Measurements from ENCODE around the gene PLCB4. TPM values are rescaled to one million over a fixed set of nuclear protein-coding genes. Genes with fewer than 3 reads are reported as not detected.

Gene PLCB4
- total RNA-seq, 4 donors from 2014 or later, result 3.5 to 30.5 (median 17.5) TPM

- Histone ChIP-seq H3K9me3 (peaks cover 0 to 6% (median 0%) of the 10 kb centered on the region in 4 donors), H3K4me1 (no peaks in the 10 kb centered on the region), H3K4me3 (no peak overlapping the region), H3K27me3 (no peaks in the 10 kb centered on the region), H3K27ac (no peak overlapping the region), H3K36me3 (no peaks in the 10 kb centered on the region)
- no peak for DNase-seq
- TF ChIP-seq, protein P1, sequence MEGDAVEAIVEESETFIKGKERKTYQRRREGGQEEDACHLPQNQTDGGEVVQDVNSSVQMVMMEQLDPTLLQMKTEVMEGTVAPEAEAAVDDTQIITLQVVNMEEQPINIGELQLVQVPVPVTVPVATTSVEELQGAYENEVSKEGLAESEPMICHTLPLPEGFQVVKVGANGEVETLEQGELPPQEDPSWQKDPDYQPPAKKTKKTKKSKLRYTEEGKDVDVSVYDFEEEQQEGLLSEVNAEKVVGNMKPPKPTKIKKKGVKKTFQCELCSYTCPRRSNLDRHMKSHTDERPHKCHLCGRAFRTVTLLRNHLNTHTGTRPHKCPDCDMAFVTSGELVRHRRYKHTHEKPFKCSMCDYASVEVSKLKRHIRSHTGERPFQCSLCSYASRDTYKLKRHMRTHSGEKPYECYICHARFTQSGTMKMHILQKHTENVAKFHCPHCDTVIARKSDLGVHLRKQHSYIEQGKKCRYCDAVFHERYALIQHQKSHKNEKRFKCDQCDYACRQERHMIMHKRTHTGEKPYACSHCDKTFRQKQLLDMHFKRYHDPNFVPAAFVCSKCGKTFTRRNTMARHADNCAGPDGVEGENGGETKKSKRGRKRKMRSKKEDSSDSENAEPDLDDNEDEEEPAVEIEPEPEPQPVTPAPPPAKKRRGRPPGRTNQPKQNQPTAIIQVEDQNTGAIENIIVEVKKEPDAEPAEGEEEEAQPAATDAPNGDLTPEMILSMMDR (IDR thresholded peaks at IDR 0.05), result no peak
- TF ChIP-seq POLR2A (IDR thresholded peaks at IDR 0.05), result no peak
Measured at GRCh38 chr20:9154464-9155024, 85.7 kb downstream of the PLCB4 start.

DNA sequence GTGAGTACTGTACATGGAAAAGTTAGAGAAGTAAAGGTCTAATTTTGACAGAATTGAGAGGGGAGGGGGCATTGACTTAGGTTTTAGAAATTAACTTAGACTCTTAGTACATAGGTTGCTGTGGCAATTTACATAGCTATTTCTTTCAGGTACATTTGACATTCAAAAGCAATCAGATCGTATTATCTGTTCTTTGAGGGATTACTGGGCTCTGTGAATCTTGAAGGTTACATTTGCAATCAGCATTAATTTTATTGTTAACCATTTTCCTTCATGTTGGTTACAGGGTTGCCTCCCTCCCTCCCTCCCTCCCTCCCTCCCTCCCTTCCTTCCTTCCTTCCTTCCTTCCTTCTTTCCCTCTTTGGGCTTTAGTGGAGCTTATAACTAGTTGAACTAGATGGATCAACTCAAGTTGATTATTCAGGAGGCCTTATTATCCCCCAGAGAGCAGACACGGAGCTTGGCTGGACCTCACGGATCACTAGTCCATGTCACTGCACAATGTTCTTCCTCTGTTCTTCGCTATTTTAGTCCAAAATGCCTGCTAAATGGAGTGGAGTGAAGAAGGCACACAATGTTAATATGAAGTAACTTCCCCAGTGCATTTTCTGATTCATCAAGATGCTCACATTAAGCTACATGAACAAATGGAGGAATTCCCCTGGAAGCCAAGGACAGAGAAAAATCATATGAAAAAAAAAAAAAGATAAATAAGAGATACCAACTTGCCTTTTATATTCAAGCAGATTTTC lies 87.8 kb downstream of the PLCB4 start:
- H3K27ac ChIP-seq, result no peak overlapping the region

GRCh38 chr20:9160331-9160730 lies 91.4 kb downstream of the PLCB4 start:
- H3K4me1 ChIP-seq, result no peaks in the 10 kb centered on the region
- no peaks in the 10 kb centered on the region for H3K36me3 ChIP-seq
- no peaks in the 10 kb centered on the region for H3K27me3 ChIP-seq
- no peak overlapping the region for H3K4me3 ChIP-seq
- no peak for DNase-seq
- no peak overlapping the region for H3K27ac ChIP-seq
- H3K9me3 ChIP-seq, result no peaks in the 10 kb centered on the region
- TF ChIP-seq, protein P1 (IDR thresholded peaks at IDR 0.05), result no peak
- TF ChIP-seq POLR2A (IDR thresholded peaks at IDR 0.05), result no peak

More for the DNA sequence above, 87.8 kb downstream of the PLCB4 start:
- Histone ChIP-seq H3K36me3 (no peaks in the 10 kb centered on the region), H3K27me3 (no peaks in the 10 kb centered on the region), H3K4me3 (no peak overlapping the region), H3K4me1 (no peaks in the 10 kb centered on the region), H3K9me3 (peaks cover 0 to 6% (median 0%) of the 10 kb centered on the region in 4 donors)
- TF ChIP-seq POLR2A (IDR thresholded peaks at IDR 0.05), result no peak
- TF ChIP-seq, protein P1 (IDR thresholded peaks at IDR 0.05), result no peak
- no peak for DNase-seq

GRCh38 chr20:9160757-9161156 lies 91.9 kb downstream of the PLCB4 start:
- TF ChIP-seq, protein P1 (IDR thresholded peaks at IDR 0.05), result no peak
- TF ChIP-seq POLR2A (IDR thresholded peaks at IDR 0.05), result no peak

GRCh38 chr20:9161311-9161710 lies 92.4 kb downstream of the PLCB4 start:
- no peak overlapping the region for H3K4me3 ChIP-seq
- no peak for TF ChIP-seq POLR2A (IDR thresholded peaks at IDR 0.05)
- DNase-seq, result no peak
- no peaks in the 10 kb centered on the region for H3K36me3 ChIP-seq
- no peaks in the 10 kb centered on the region for H3K9me3 ChIP-seq
- H3K27ac ChIP-seq, result no peak overlapping the region
- H3K27me3 ChIP-seq, result no peaks in the 10 kb centered on the region
- no peaks in the 10 kb centered on the region for H3K4me1 ChIP-seq

More at GRCh38 chr20:9160757-9161156, 91.9 kb downstream of the PLCB4 start:
- Histone ChIP-seq H3K9me3 (no peaks in the 10 kb centered on the region), H3K4me3 (no peak overlapping the region), H3K36me3 (no peaks in the 10 kb centered on the region), H3K27ac (no peak overlapping the region), H3K27me3 (no peaks in the 10 kb centered on the region), H3K4me1 (no peaks in the 10 kb centered on the region)
- no peak for DNase-seq

- no peaks in the 10 kb centered on the region for H3K4me1 ChIP-seq
- TF ChIP-seq, protein P1 (IDR thresholded peaks at IDR 0.05), result no peak
- no peak for TF ChIP-seq POLR2A (IDR thresholded peaks at IDR 0.05)
- no peaks in the 10 kb centered on the region for H3K27me3 ChIP-seq
- H3K36me3 ChIP-seq, result no peaks in the 10 kb centered on the region
- no peak overlapping the region for H3K27ac ChIP-seq
- no peak for DNase-seq
- H3K9me3 ChIP-seq, result no peaks in the 10 kb centered on the region
- H3K4me3 ChIP-seq, result no peak overlapping the region
Measured at GRCh38 chr20:9163251-9163650, 94.4 kb downstream of the PLCB4 start.
